Measurements from ENCODE around the gene SEMA4C.

Gene SEMA4C

GRCh38 chr2:96817882-96818281, 52.0 kb downstream of the SEMA4C start:
- DNase-seq: no peak

GRCh38 chr2:96816836-96817702, 52.8 kb downstream of the SEMA4C start:
- DNase-seq: no peak

GRCh38 chr2:96816127-96816835, 53.6 kb downstream of the SEMA4C start, which contains the start of gene CNNM3:
Gene CNNM3, plus strand, starts transcription at chr2:96816268. Its CDS starts 10 bp downstream, at chr2:96816278.
- peak; percentile 95 for DNase-seq

GRCh38 chr2:96815326-96816126, 54.4 kb downstream of the SEMA4C start:
- DNase-seq: peak; percentile 43

- DNase-seq: no peak
Measured at GRCh38 chr2:96813656-96814055, 56.2 kb downstream of the SEMA4C start.

- no peak for DNase-seq
Measured at GRCh38 chr2:96811917-96812316, 58.0 kb downstream of the SEMA4C start.

- no peak for DNase-seq
Measured at GRCh38 chr2:96810783-96811192, 59.1 kb downstream of the SEMA4C start.

- DNase-seq: no peak
Measured at GRCh38 chr2:96809951-96810782, 59.7 kb downstream of the SEMA4C start.
